Glutamatergic neuron (in vitro differentiated cells): ENCODE data around the gene RTEL1. TPM values are rescaled to one million over a fixed set of nuclear protein-coding genes. Genes with fewer than 3 reads are reported as not detected.

ENCODE experiments used
- total RNA-seq: library from RNA; stranded (reverse); fragmentation: NEBNext Ultra II Directional; extraction: Animal tissue kit (Norgen Biotek cat#: 25700); gene quantifications from one replicate; pipeline ENCODE4 v1.2.1, GENCODE V29; 2021; ENCODE audit not compliant: unreplicated experiment

The RTEL1 gene
- total RNA-seq, 1 donor from 2014 or later: 36.3 TPM

Other genes starting within 250 kb of the RTEL1 start
- 354 TPM for gene KCNQ2, start 185.7 kb upstream of the RTEL1 start, total RNA-seq
- gene EEF1A2, start 159.2 kb upstream of the RTEL1 start, total RNA-seq: 55.3 TPM
- gene PPDPF, start 137.5 kb upstream of the RTEL1 start, total RNA-seq: 293 TPM
- gene PTK6, start 120.9 kb upstream of the RTEL1 start, total RNA-seq: 0.17 TPM
- gene SRMS, start 110.6 kb upstream of the RTEL1 start, total RNA-seq: not detected
- gene FNDC11, start 104.2 kb upstream of the RTEL1 start, total RNA-seq: 9.3 TPM
- gene HELZ2, start 84.1 kb upstream of the RTEL1 start, total RNA-seq: 87.7 TPM
- gene GMEB2, start 31.2 kb upstream of the RTEL1 start, total RNA-seq: 12.8 TPM
- gene STMN3, start 4.9 kb upstream of the RTEL1 start, total RNA-seq: 459 TPM
- not detected for gene TNFRSF6B, start 38.3 kb downstream of the RTEL1 start, total RNA-seq
- 51.9 TPM for gene ARFRP1, start 49.7 kb downstream of the RTEL1 start, total RNA-seq
- gene ZGPAT, start 49.7 kb downstream of the RTEL1 start, total RNA-seq: 41.5 TPM
- gene LIME1, start 78.4 kb downstream of the RTEL1 start, total RNA-seq: 16.6 TPM
- 47.9 TPM for gene SLC2A4RG, start 81.5 kb downstream of the RTEL1 start, total RNA-seq
- gene ZBTB46, start 173.0 kb downstream of the RTEL1 start, total RNA-seq: 94.4 TPM
- gene ABHD16B, start 203.2 kb downstream of the RTEL1 start, total RNA-seq: not detected
- gene TPD52L2, start 207.0 kb downstream of the RTEL1 start, total RNA-seq: 109 TPM
- 57.9 TPM for gene DNAJC5, start 236.8 kb downstream of the RTEL1 start, total RNA-seq